Measurements from ENCODE around the gene CEP131.

The CEP131 gene

GRCh38 chr17:81223762-81224130 lies 981 bp upstream of the CEP131 start:
- DNase-seq (ENCODE audit: low read depth in 2 of 2): no peak

- DNase-seq (ENCODE audit: low read depth in 2 of 2): no peak
These were observed 202 bp downstream of the CEP131 start for GRCh38 chr17:81222620-81222905.

- DNase-seq (ENCODE audit: low read depth in 2 of 2): no peak
These were observed 734 bp downstream of the CEP131 start for GRCh38 chr17:81221842-81222619.

GRCh38 chr17:81221371-81221841 lies 1.4 kb downstream of the CEP131 start:
- no peak for DNase-seq (ENCODE audit: low read depth in 2 of 2)

- DNase-seq (ENCODE audit: low read depth in 2 of 2): no peak
These were observed 3.1 kb downstream of the CEP131 start for GRCh38 chr17:81219476-81220180.

- no peak for DNase-seq (ENCODE audit: low read depth in 2 of 2)
These were observed 3.8 kb downstream of the CEP131 start for GRCh38 chr17:81218991-81219390.

- DNase-seq (ENCODE audit: low read depth in 2 of 2): no peak
These were observed 4.3 kb downstream of the CEP131 start for GRCh38 chr17:81218459-81218858.

GRCh38 chr17:81217491-81217890 lies 5.3 kb downstream of the CEP131 start:
- no peak for DNase-seq (ENCODE audit: low read depth in 2 of 2)

GRCh38 chr17:81213978-81214377 lies 8.8 kb downstream of the CEP131 start:
- DNase-seq (ENCODE audit: low read depth in 2 of 2): no peak

GRCh38 chr17:81212365-81212764 lies 10.4 kb downstream of the CEP131 start:
- DNase-seq (ENCODE audit: low read depth in 2 of 2): no peak

- DNase-seq (ENCODE audit: low read depth in 2 of 2): no peak
These were observed 11.9 kb downstream of the CEP131 start for GRCh38 chr17:81210868-81211267.

- DNase-seq (ENCODE audit: low read depth in 2 of 2): no peak
These were observed 12.3 kb downstream of the CEP131 start for GRCh38 chr17:81210466-81210865.

GRCh38 chr17:81209141-81209540 lies 13.6 kb downstream of the CEP131 start:
- no peak for DNase-seq (ENCODE audit: low read depth in 2 of 2)

- no peak for DNase-seq (ENCODE audit: low read depth in 2 of 2)
These were observed 14.1 kb downstream of the CEP131 start for GRCh38 chr17:81208651-81209050.

GRCh38 chr17:81207610-81208581 lies 14.9 kb downstream of the CEP131 start:
- DNase-seq (ENCODE audit: low read depth in 2 of 2): no peak

- DNase-seq (ENCODE audit: low read depth in 2 of 2): no peak
These were observed 16.1 kb downstream of the CEP131 start for GRCh38 chr17:81206657-81207056.

GRCh38 chr17:81206166-81206565 lies 16.6 kb downstream of the CEP131 start:
- DNase-seq (ENCODE audit: low read depth in 2 of 2): no peak

GRCh38 chr17:81204578-81204977 lies 18.2 kb downstream of the CEP131 start:
- no peak for DNase-seq (ENCODE audit: low read depth in 2 of 2)

GRCh38 chr17:81203136-81203535 lies 19.6 kb downstream of the CEP131 start:
- DNase-seq (ENCODE audit: low read depth in 2 of 2): no peak

- DNase-seq (ENCODE audit: low read depth in 2 of 2): no peak
These were observed 20.4 kb downstream of the CEP131 start for GRCh38 chr17:81202318-81202717.

GRCh38 chr17:81200695-81201580 lies 21.8 kb downstream of the CEP131 start:
- DNase-seq (ENCODE audit: low read depth in 2 of 2): no peak
